A673 (cell line): ENCODE data around the gene CPEB1. TPM values are rescaled to one million over a fixed set of nuclear protein-coding genes. Genes with fewer than 3 reads are reported as not detected.
A peak's percentile ranks its signal among the peaks of the same experiment; 100 is the strongest.

ENCODE experiments used
- Bru-seq: library from RNA; stranded (reverse); fragments of 400-500 nt; gene quantifications from one replicate; lab custom pipeline; 2021; lab: Mats Ljungman, UMichigan
- BruChase-seq, 2 experiments: library from RNA; stranded (reverse); fragments of 400-500 nt; gene quantifications; one replicate each; lab custom pipeline; 2021; lab: Mats Ljungman, UMichigan
- BruUV-seq: library from RNA; stranded (reverse); fragments of 400-500 nt; replicated peaks from 2 replicates; lab custom pipeline; 2021; lab: Mats Ljungman, UMichigan
- CTCF ChIA-PET: fragments of 300-600 bp; sonication (Branson Sonifier 250); formaldehyde crosslinking; loops from one replicate; lab custom pipeline; 2022; ENCODE audit warnings: antibody characterized with exemption; lab: Charles Lee
- POLR2A ChIA-PET: fragments of 300-600 bp; sonication (Branson Sonifier 250); formaldehyde crosslinking; loops from one replicate; lab custom pipeline; 2022; ENCODE audit warnings: antibody characterized with exemption; ENCODE audit not compliant: low non-redundant PET; lab: Charles Lee
- DNase-seq: peaks from one replicate; pipeline ENCODE4 v3.0.0-alpha.2; 2015; ENCODE audit warnings: low spot score
- H3K27ac ChIP-seq: fragments of 200-600 bp; sonication (generic); 2 replicates; pipeline ENCODE4 v1.5.1; 2016; ENCODE audit warnings: mixed run types, low read depth, mild to moderate bottlenecking, mixed read lengths, antibody characterized with exemption, low read length; ENCODE audit not compliant: poor library complexity, severe bottlenecking
- H3K27me3 ChIP-seq: fragments of 200-600 bp; sonication (generic); replicated peaks from 2 replicates; pipeline ENCODE4 v1.6.1; 2017; ENCODE audit warnings: mixed run types, low read depth, mild to moderate bottlenecking, mixed read lengths, antibody characterized with exemption, low read length; ENCODE audit not compliant: insufficient read depth, poor library complexity
- H3K36me3 ChIP-seq: fragments of 200-600 bp; sonication (generic); 2 replicates; pipeline ENCODE4 v1.6.1; 2016; ENCODE audit warnings: mixed run types, mild to moderate bottlenecking, mixed read lengths, antibody characterized with exemption, low read length; ENCODE audit not compliant: insufficient read depth, poor library complexity, severe bottlenecking
- H3K4me1 ChIP-seq: fragments of 200-600 bp; sonication (generic); 2 replicates; pipeline ENCODE4 v1.6.1; 2017; ENCODE audit warnings: mixed run types, mild to moderate bottlenecking, mixed read lengths, antibody characterized with exemption, low read length; ENCODE audit not compliant: insufficient read depth, poor library complexity, severe bottlenecking
- H3K4me3 ChIP-seq: fragments of 200-600 bp; sonication (generic); 2 replicates; pipeline ENCODE4 v1.5.1; 2016; ENCODE audit warnings: low read depth, mixed run types, mild to moderate bottlenecking, mixed read lengths, low read length; ENCODE audit not compliant: poor library complexity, severe bottlenecking
- H3K9me3 ChIP-seq: fragments of 200-600 bp; sonication (generic); 2 replicates; pipeline ENCODE4 v1.6.1; 2016; ENCODE audit warnings: mixed run types, low read depth, mild to moderate bottlenecking, mixed read lengths, antibody characterized with exemption, low read length; ENCODE audit not compliant: poor library complexity, severe bottlenecking
- CTCF ChIP-seq: fragments of 300-800, 200-600 bp; sonication (generic); conservative IDR thresholded peaks from 2 replicates; pipeline ENCODE4 v1.5.1; 2017; ENCODE audit warnings: low read depth, mild to moderate bottlenecking, antibody characterized with exemption, low read length, moderate library complexity, mixed read lengths
- EZH2 ChIP-seq: fragments of 200-600 bp; sonication (generic); IDR thresholded peaks from 2 replicates; pipeline ENCODE4 v1.6.1; 2017; ENCODE audit warnings: borderline replicate concordance, low read depth, mild to moderate bottlenecking, mixed read lengths, antibody characterized with exemption, low read length; ENCODE audit not compliant: poor library complexity, severe bottlenecking
- intact Hi-C: fragments of 100-400 bp; cut with micrococcal nuclease; formaldehyde crosslinking; loops from one replicate; pipeline ENCODE4 v1.10.0; 2022; ENCODE audit not compliant: unreplicated experiment
- long read RNA-seq: library from polyadenylated mRNA; stranded (forward); transcript quantifications from one replicate; pipeline ENCODE4 v2.0.0, GENCODE V29; 2022
- total RNA-seq: library from RNA; stranded (reverse); gene quantifications from 2 replicates; pipeline ENCODE4 v1.2.3, GENCODE V29; 2021

The CPEB1 gene
- total RNA-seq (0.15 TPM in 1 of 2 replicates, not detected in the other), Bru-seq, nascent RNA (percentile 15 among the genes with signal in this experiment), BruChase-seq, experiment 1, labeled RNA remaining after a 2-hour chase (percentile 12 among the genes with signal in this experiment), BruChase-seq, experiment 2, labeled RNA remaining after a 6-hour chase (percentile 11 among the genes with signal in this experiment)
- long read RNA-seq = 0 reads

DNA sequence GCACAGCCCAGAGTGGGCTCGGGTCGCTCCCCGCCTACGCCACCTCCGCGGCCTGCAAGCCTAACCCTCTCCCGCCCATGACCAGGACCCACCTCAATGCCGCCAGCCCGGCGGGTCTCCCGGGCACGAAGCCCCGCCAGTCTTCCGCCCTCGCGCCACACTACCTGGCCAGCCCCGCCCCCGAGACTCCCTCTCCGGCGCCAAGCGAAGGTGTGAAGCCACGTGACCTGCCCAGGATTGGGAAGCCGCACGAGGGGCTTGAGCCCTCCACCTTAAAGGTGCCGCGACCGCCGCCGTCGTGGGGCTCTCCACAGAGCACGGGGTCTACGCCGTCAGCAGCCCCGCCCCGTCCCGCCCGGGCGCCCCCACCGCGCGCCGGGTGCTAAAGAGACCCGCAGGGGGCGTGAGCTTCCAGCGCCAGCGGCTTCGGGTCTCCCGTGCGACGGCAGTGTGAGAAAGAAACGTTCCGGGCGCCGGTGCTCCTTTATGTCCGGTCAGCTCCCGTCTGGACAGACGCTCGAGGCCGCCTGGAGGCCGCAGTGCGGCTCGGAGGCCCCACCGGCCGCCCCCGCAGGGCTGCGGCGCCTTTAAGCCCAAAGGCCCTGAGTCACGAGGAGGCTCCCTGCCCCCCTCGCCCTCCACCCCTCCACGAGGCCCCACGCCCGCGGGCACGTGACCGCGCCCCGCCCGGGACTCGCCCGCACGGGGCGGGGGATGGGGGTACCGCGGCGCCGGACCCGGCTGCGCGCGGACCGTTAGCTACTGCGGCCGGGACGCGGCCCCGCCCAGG, at the start of gene CPEB1:
Gene CPEB1 (minus strand): TSS at position 319 of the 790 bp plus-strand sequence. CDS start 18,904 bp downstream, outside the sequence.
- peak; percentile 22 for DNase-seq
- Histone ChIP-seq H3K4me1 (peaks cover 6% of the 10 kb centered on the region), H3K27me3 (peaks cover 82% of the 10 kb centered on the region), H3K27ac (no peak within 1 kb of the TSS), H3K4me3 (peak within 1 kb of the TSS; percentile 38), H3K9me3 (no peaks in the 10 kb centered on the region), H3K36me3 (no peaks in the 10 kb centered on the region)
- ChIA-PET POLR2A (no interaction called here), CTCF (no interaction called here)
- BruUV-seq = no TSS peak
- intact Hi-C loops = no loop called here
- TF ChIP-seq EZH2 = peak; percentile 87
- peak; percentile 39 for TF ChIP-seq CTCF

DNA sequence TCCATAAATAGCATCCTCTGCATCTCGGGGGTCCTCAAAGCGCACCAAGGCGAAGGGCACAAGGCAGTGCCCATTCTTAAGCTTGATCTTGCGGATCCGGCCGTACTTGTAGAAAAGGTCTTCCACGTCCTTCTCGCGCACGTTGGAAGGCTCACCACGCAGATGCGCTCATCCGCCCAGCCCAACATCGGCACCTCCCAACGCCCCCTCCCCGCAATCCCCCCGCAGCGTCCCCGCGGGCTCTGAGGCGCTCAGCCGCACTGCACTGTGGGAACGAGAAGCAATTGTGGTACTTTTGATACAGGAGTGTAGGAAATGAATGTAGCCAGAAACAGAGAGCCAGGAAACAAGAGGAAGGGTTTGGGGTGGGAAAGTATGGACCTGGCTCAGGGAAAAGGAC, 45.0 kb upstream of the CPEB1 start:
- Histone ChIP-seq H3K4me1 (no peaks in the 10 kb centered on the region), H3K27me3 (no peaks in the 10 kb centered on the region), H3K4me3 (no peak overlapping the region), H3K9me3 (no peaks in the 10 kb centered on the region), H3K27ac (no peak overlapping the region), H3K36me3 (no peaks in the 10 kb centered on the region)
- CTCF ChIA-PET = no interaction called here
- intact Hi-C loops = no loop called here
- no TSS peak for BruUV-seq
- DNase-seq = no peak
- TF ChIP-seq EZH2 (no peak), CTCF (no peak)
- POLR2A ChIA-PET = no interaction called here

DNA sequence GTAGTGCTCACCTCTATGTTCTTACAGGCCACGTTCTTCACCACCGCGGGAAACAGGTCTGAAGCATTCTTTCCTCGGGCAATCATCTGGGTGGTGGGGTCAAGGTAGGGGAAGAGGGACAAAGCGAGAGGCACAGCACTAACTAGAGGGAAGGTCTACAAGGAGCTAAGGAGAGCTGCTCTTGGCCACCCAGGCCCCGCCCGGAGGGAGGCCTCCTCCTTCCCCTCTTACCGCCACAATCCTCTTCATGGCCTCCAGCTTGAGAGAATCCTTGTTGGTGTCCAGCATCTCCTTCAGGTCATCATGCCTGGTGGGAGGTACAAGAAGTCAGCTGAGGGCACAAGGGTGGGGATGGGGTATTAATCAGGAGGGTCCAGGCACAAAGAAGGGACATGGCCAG, 42.0 kb upstream of the CPEB1 start:
- intact Hi-C loops = no loop called here
- CTCF ChIA-PET = no interaction called here
- TF ChIP-seq CTCF (no peak), EZH2 (no peak)

More for the DNA sequence above, 42.0 kb upstream of the CPEB1 start:
- Histone ChIP-seq H3K9me3 (no peaks in the 10 kb centered on the region), H3K4me3 (no peak overlapping the region), H3K27me3 (no peaks in the 10 kb centered on the region), H3K36me3 (no peaks in the 10 kb centered on the region), H3K27ac (no peak overlapping the region), H3K4me1 (no peaks in the 10 kb centered on the region)
- BruUV-seq = no TSS peak
- POLR2A ChIA-PET = no interaction called here
- no peak for DNase-seq
